GM18909 (cell line): ENCODE data around the gene ZBTB17.
"Not testable (repeated sequence)": the region's sequence is repeated elsewhere in the genome, so short reads cannot be mapped to it uniquely, and the experiment has no call there.

ENCODE experiments used
- ATAC-seq: cut with Tn5 transposase; IDR thresholded peaks from one replicate; pipeline ENCODE4 v1.9.1; 2021; ENCODE audit warnings: mild to moderate bottlenecking; ENCODE audit not compliant: unreplicated experiment, poor library complexity

Gene ZBTB17

GRCh38 chr1:15939181-15940109 is 36.5 kb downstream of the ZBTB17 start:
- no peak for ATAC-seq

- ATAC-seq = no peak
These were observed 37.2 kb downstream of the ZBTB17 start for GRCh38 chr1:15938628-15939161.

- no peak for ATAC-seq
These were observed 38.2 kb downstream of the ZBTB17 start for GRCh38 chr1:15937706-15938168.

- no peak for ATAC-seq
These were observed 38.8 kb downstream of the ZBTB17 start for GRCh38 chr1:15937146-15937545.

GRCh38 chr1:15936025-15936424 is 39.9 kb downstream of the ZBTB17 start:
- ATAC-seq = no peak

- ATAC-seq = no peak
These were observed 40.6 kb downstream of the ZBTB17 start for GRCh38 chr1:15935056-15935950.

GRCh38 chr1:15934211-15935055 is 41.5 kb downstream of the ZBTB17 start:
- no peak for ATAC-seq

- ATAC-seq = no peak
These were observed 42.2 kb downstream of the ZBTB17 start for GRCh38 chr1:15933684-15934083.

GRCh38 chr1:15932612-15933011 is 43.3 kb downstream of the ZBTB17 start:
- ATAC-seq = no peak

- ATAC-seq = no peak
These were observed 44.0 kb downstream of the ZBTB17 start for GRCh38 chr1:15931884-15932283.

GRCh38 chr1:15931401-15931800 is 44.5 kb downstream of the ZBTB17 start:
- no peak for ATAC-seq

GRCh38 chr1:15928971-15929965 is 46.6 kb downstream of the ZBTB17 start:
- ATAC-seq = no peak

- ATAC-seq = not testable (repeated sequence)
These were observed 49.5 kb downstream of the ZBTB17 start for GRCh38 chr1:15926448-15926847.

- ATAC-seq = no peak
These were observed 52.7 kb downstream of the ZBTB17 start for GRCh38 chr1:15923241-15923640.

- peak; percentile 68 for ATAC-seq
These were observed 56.8 kb downstream of the ZBTB17 start for GRCh38 chr1:15918962-15919715.

- ATAC-seq = no peak
These were observed 59.0 kb downstream of the ZBTB17 start for GRCh38 chr1:15916916-15917315.

GRCh38 chr1:15916417-15916816 is 59.5 kb downstream of the ZBTB17 start:
- no peak for ATAC-seq

GRCh38 chr1:15915991-15916390 is 59.9 kb downstream of the ZBTB17 start:
- ATAC-seq = no peak
